SU-DHL-6 (cell line): ENCODE measurements around the gene PTPN4.

ENCODE experiments used
- H2AFZ ChIP-seq: fragments of 200-600 bp; sonication (generic); 2 replicates; pipeline ENCODE4 v1.6.1; 2014; ENCODE audit warnings: low read depth, mild to moderate bottlenecking, moderate library complexity, mixed read lengths, antibody characterized with exemption, low read length; ENCODE audit not compliant: severe bottlenecking
- H3F3A ChIP-seq: fragments of 200-600 bp; shearing (Covaris generic); 2 replicates; pipeline ENCODE4 v1.6.0; 2016; ENCODE audit warnings: antibody characterized with exemption, mild to moderate bottlenecking; ENCODE audit not compliant: insufficient read depth
- H3K27ac ChIP-seq: fragments of 200-600 bp; sonication (generic); 2 replicates; pipeline ENCODE4 v1.5.1; 2016; ENCODE audit warnings: low read depth, mild to moderate bottlenecking, low read length, moderate library complexity, mixed read lengths
- H3K27me3 ChIP-seq: fragments of 200-600 bp; sonication (generic), shearing (Covaris generic); 2 replicates; pipeline ENCODE4 v1.6.0; 2014; ENCODE audit warnings: mild to moderate bottlenecking, low read length
- H3K36me3 ChIP-seq: fragments of 200-600 bp; sonication (generic); 2 replicates; pipeline ENCODE4 v1.6.1; 2014; ENCODE audit warnings: mild to moderate bottlenecking, low read length, mixed read lengths
- H3K4me2 ChIP-seq: fragments of 300-600, 200-600 bp; shearing (Covaris generic), sonication (generic); 2 replicates; pipeline ENCODE4 v1.6.0; 2014; ENCODE audit warnings: low read length, low read depth, mild to moderate bottlenecking; ENCODE audit not compliant: poor library complexity, severe bottlenecking
- H3K4me3 ChIP-seq: fragments of 200-600 bp; sonication (generic); 2 replicates; pipeline ENCODE4 v1.5.1; 2014; ENCODE audit warnings: antibody characterized with exemption, low read length, mild to moderate bottlenecking, mixed read lengths; ENCODE audit not compliant: insufficient read depth, poor library complexity, severe bottlenecking
- H3K79me2 ChIP-seq: fragments of 200-600 bp; sonication (generic); 2 replicates; pipeline ENCODE4 v1.6.1; 2014; ENCODE audit warnings: mild to moderate bottlenecking, low read length, moderate library complexity; ENCODE audit not compliant: insufficient read depth
- H3K9ac ChIP-seq: fragments of 200-600 bp; sonication (generic); 2 replicates; pipeline ENCODE4 v1.7.0; 2014; ENCODE audit warnings: mild to moderate bottlenecking, low read length
- H3K9me2 ChIP-seq: fragments of 200-600 bp; sonication (generic); replicated peaks from 2 replicates; pipeline ENCODE4 v1.6.1; 2014; ENCODE audit warnings: low read length; ENCODE audit not compliant: insufficient read depth
- H3K9me3 ChIP-seq: fragments of 200-600 bp; sonication (generic); 2 replicates; pipeline ENCODE4 v1.6.1; 2014; ENCODE audit warnings: low read length, mixed read lengths; ENCODE audit not compliant: insufficient read depth
- H4K20me1 ChIP-seq: fragments of 200-600 bp; sonication (generic); 2 replicates; pipeline ENCODE4 v1.6.1; 2014; ENCODE audit warnings: low read depth, mild to moderate bottlenecking, antibody characterized with exemption, low read length, moderate library complexity, mixed read lengths
- EZH2phosphoT487 ChIP-seq: fragments of 200-600 bp; sonication (generic), shearing (Covaris generic); conservative IDR thresholded peaks from 2 replicates; pipeline ENCODE4 v1.6.1; 2018; ENCODE audit warnings: mild to moderate bottlenecking, antibody characterized with exemption, low read length, moderate library complexity, mixed read lengths
- TF ChIP-seq, protein P1 (sequence below): fragments of 200-600 bp; sonication (generic); IDR thresholded peaks from one replicate; pipeline ENCODE4 v1.5.1; 2017; ENCODE audit warnings: antibody characterized with exemption, mild to moderate bottlenecking, low read length, moderate library complexity; ENCODE audit not compliant: insufficient read depth, poor library complexity, severe bottlenecking

PTPN4 gene

GRCh38 chr2:119765433-119766002 lies 5.8 kb downstream of the PTPN4 start:
- Histone ChIP-seq H2AFZ (no peak overlapping the region), H3K9me3 (no peaks in the 10 kb centered on the region), H3K27ac (no peak overlapping the region), H4K20me1 (peaks cover 13% of the 10 kb centered on the region), H3K27me3 (no peaks in the 10 kb centered on the region), H3K36me3 (no peaks in the 10 kb centered on the region), H3K4me3 (no peak overlapping the region), H3K9ac (no peak overlapping the region), H3F3A (no peaks in the 10 kb centered on the region), H3K4me2 (no peak overlapping the region), H3K79me2 (peaks cover 25% of the 10 kb centered on the region; the same call in 1 of the 2 replicates), H3K9me2 (no peaks in the 10 kb centered on the region)
- TF ChIP-seq, protein P1, sequence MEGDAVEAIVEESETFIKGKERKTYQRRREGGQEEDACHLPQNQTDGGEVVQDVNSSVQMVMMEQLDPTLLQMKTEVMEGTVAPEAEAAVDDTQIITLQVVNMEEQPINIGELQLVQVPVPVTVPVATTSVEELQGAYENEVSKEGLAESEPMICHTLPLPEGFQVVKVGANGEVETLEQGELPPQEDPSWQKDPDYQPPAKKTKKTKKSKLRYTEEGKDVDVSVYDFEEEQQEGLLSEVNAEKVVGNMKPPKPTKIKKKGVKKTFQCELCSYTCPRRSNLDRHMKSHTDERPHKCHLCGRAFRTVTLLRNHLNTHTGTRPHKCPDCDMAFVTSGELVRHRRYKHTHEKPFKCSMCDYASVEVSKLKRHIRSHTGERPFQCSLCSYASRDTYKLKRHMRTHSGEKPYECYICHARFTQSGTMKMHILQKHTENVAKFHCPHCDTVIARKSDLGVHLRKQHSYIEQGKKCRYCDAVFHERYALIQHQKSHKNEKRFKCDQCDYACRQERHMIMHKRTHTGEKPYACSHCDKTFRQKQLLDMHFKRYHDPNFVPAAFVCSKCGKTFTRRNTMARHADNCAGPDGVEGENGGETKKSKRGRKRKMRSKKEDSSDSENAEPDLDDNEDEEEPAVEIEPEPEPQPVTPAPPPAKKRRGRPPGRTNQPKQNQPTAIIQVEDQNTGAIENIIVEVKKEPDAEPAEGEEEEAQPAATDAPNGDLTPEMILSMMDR: no peak
- no peak for TF ChIP-seq EZH2phosphoT487

DNA sequence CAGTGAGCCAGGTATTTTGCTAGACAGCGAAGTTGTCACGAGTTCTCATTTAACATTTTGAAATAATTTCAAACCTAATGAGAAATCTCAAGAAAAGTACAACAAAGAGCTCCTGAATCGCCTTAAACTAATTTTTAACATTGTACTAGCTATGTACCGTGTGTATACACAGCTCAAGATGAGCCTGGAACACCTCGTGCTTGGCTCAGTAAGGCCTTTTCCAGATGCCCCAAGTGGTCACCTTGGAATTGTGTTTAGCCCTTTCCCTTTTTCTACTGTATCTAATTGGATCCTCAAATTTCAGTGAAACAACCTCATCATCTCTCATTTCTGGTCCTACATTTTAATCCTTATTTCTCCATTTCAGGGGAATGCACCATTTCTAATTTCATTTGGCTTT lies 7.2 kb downstream of the PTPN4 start:
- H3K9me2 ChIP-seq: no peaks in the 10 kb centered on the region
- TF ChIP-seq EZH2phosphoT487: no peak
- TF ChIP-seq, protein P1: no peak
- no peak overlapping the region for H3K4me3 ChIP-seq
- no peaks in the 10 kb centered on the region for H3K9me3 ChIP-seq
- H2AFZ ChIP-seq: no peak overlapping the region
- no peaks in the 10 kb centered on the region for H3K36me3 ChIP-seq
- peaks cover 12% of the 10 kb centered on the region; the same call in 1 of the 2 replicates for H3K79me2 ChIP-seq
- no peaks in the 10 kb centered on the region for H3F3A ChIP-seq
- H3K4me2 ChIP-seq: no peak overlapping the region
- H4K20me1 ChIP-seq: peaks cover 13% of the 10 kb centered on the region
- no peaks in the 10 kb centered on the region for H3K27me3 ChIP-seq
- H3K9ac ChIP-seq: no peak overlapping the region
- H3K27ac ChIP-seq: no peak overlapping the region

DNA sequence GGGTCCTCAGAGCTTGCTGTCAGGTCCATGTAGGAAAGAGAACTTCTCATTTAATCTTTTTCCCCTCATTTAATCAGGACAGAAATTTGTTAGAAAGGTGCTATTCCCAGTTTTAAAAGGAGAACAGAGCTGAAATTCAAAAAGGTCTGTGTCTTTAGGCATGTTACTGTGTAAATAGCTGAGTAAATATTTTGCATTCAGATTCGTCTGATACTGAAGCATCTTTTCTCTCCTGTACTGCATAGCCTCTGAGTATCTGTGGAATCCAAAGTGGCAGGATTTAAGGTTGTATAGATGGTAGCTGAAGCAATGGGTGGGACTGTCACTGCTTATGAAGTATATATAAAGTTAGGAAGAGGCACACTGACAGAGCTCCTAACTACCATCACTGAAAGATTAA lies 9.0 kb downstream of the PTPN4 start:
- TF ChIP-seq, protein P1: no peak
- TF ChIP-seq EZH2phosphoT487: no peak
- Histone ChIP-seq H3K79me2 (peaks cover 7% of the 10 kb centered on the region; the same call in 1 of the 2 replicates), H3K9ac (no peak overlapping the region), H3K36me3 (no peaks in the 10 kb centered on the region), H4K20me1 (peaks cover 13% of the 10 kb centered on the region), H2AFZ (no peak overlapping the region), H3K4me2 (no peak overlapping the region), H3K27ac (no peak overlapping the region), H3K4me3 (no peak overlapping the region), H3F3A (no peaks in the 10 kb centered on the region), H3K27me3 (no peaks in the 10 kb centered on the region), H3K9me2 (no peaks in the 10 kb centered on the region), H3K9me3 (no peaks in the 10 kb centered on the region)
